Psoas muscle (tissue), 8 donors: ENCODE results near the gene ARPC4. TPM values are rescaled to one million over a fixed set of nuclear protein-coding genes. Genes with fewer than 3 reads are reported as not detected.

Experiments used
- ATAC-seq, 4 donors: fragments of 200-7000 bp; cut with Tn5 transposase; one replicate each; pipeline ENCODE4 v1.9.1; 2020; ENCODE audit warnings: moderate library complexity in 3 of 4, mild to moderate bottlenecking in 2 of 4
- DNase-seq, 2 donors: peaks; one replicate each; pipeline ENCODE4 v3.0.0-alpha.2; 2020
- H3K27ac ChIP-seq: fragments of 200-600 bp; one replicate; pipeline ENCODE4 v1.8.0; 2022
- H3K27me3 ChIP-seq, 3 donors: fragments of 200-600 bp in 1 of 3; one replicate each; pipeline versions ENCODE4 v1.6.1 to v1.8.0; 2013 to 2022; ENCODE audit warnings: low read length in 2 of 3, mild to moderate bottlenecking in 2 of 3, moderate library complexity in 1 of 3; ENCODE audit not compliant: insufficient read depth in 3 of 3
- H3K36me3 ChIP-seq, 2 donors: fragments of 200-600 bp in 1 of 2; one replicate each; pipeline versions ENCODE4 v1.6.1 to v1.8.0; 2013 to 2022; ENCODE audit warnings: low read depth in 1 of 2, mild to moderate bottlenecking in 1 of 2, moderate library complexity in 1 of 2; ENCODE audit not compliant: insufficient read depth in 1 of 2
- H3K4me1 ChIP-seq: fragments of 200-600 bp; one replicate; pipeline ENCODE4 v1.8.0; 2022
- H3K4me3 ChIP-seq: fragments of 200-600 bp; one replicate; pipeline ENCODE4 v1.8.0; 2022; ENCODE audit warnings: mild to moderate bottlenecking
- H3K9me3 ChIP-seq: fragments of 200-600 bp; one replicate; pipeline ENCODE4 v1.8.0; 2022
- WGBS, 3 donors: extraction: QIAGEN DNeasy Blood & Tissue Kit; methylation state at CpG; one replicate each; pipeline versions ENCODE4 v1.1.6 to v1.1.7; 2013; 5-methylcytosine and 5-hydroxymethylcytosine counted together
- intact Hi-C, 2 donors: fragments of 100-400 bp; cut with DNase I; formaldehyde crosslinking; loops; one replicate each; pipeline versions ENCODE4 v1.11.0 to v1.14.2; 2022
- polyA plus RNA-seq, 3 donors: library from polyadenylated mRNA; stranded (reverse); fragments of 200-250 nt; gene quantifications; one replicate each; pipeline ENCODE4 v1.2.3, GENCODE V29; 2013
- total RNA-seq, 4 donors: library from RNA; stranded (reverse); fragmentation: NEBNext Ultra II Directional in 2 of 4; extraction: Animal tissue kit (Norgen Biotek cat#: 25700) in 2 of 4; gene quantifications; one replicate each; pipeline versions ENCODE4 v1.2.1 to v1.2.4, GENCODE V29; 2021 to 2023
- TF ChIP-seq, protein P1 (sequence below): fragments of 200-600 bp; IDR thresholded peaks from one replicate; pipeline ENCODE4 v1.8.0; 2022; ENCODE audit warnings: antibody characterized with exemption
- donor health status: healthy with polysubstance abuse.
- donor health status: DM: no; HTN: no; CAD: no; lungs with moderate emphysema.
- donor health status: Bipolar disorder and iron deficiency.
- donor health status: healthy.
- donor health status: DM: yes; HTN: yes; CAD: no.
- donor health status: DM: no; HTN: no; CAD: no.
- donor health status: DM: no; HTN: no; CAD: no.
- donor health status: DM: yes; HTN: yes; CAD: no.

The ARPC4 gene
- total and polyA plus RNA-seq, 7 donors: 53.9 to 155 (median 89.6) TPM

DNA sequence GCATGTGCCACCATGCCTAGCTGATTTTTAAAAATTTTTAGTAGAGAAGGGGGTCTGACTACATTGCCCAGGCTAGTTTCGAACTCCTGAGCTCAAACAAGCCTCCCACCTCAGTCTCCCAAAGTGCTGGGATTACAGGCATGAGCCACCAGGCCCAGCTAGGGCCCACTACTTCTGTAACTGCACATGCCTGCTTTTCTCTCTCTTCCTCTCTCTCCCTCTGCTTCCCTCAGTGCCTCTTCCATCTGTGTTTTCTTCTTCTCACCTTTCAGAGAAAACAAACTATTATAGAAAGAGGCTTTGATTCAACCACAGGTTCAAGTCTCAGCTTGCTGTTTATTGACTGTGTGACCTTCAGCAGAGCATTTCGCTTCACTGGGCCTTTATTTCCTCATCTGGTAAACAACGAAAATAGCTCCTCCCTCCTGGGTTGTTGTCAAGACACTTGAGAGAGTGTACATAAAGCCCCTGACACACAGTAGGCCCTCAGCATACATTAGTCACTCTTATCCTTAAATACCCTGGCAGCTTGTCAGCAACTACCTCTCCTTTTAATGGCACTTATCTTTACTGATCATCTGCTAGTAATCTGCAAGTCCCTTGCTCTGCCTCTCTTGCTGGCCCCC lies 10.8 kb upstream of the ARPC4 start:
- ATAC-seq: no peak
- no peaks in the 10 kb centered on the region for H3K9me3 ChIP-seq
- H3K27me3 ChIP-seq: no peaks in the 10 kb centered on the region
- H3K27ac ChIP-seq: no peak overlapping the region
- TF ChIP-seq, protein P1, sequence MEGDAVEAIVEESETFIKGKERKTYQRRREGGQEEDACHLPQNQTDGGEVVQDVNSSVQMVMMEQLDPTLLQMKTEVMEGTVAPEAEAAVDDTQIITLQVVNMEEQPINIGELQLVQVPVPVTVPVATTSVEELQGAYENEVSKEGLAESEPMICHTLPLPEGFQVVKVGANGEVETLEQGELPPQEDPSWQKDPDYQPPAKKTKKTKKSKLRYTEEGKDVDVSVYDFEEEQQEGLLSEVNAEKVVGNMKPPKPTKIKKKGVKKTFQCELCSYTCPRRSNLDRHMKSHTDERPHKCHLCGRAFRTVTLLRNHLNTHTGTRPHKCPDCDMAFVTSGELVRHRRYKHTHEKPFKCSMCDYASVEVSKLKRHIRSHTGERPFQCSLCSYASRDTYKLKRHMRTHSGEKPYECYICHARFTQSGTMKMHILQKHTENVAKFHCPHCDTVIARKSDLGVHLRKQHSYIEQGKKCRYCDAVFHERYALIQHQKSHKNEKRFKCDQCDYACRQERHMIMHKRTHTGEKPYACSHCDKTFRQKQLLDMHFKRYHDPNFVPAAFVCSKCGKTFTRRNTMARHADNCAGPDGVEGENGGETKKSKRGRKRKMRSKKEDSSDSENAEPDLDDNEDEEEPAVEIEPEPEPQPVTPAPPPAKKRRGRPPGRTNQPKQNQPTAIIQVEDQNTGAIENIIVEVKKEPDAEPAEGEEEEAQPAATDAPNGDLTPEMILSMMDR: no peak
- WGBS, 3 donors: 79 to 86% (median 86%) methylated on average over 3 of the region's 3 CpGs
- intact Hi-C loops: no loop called here
- H3K4me3 ChIP-seq: no peak overlapping the region
- DNase-seq: no peak
- no peaks in the 10 kb centered on the region for H3K4me1 ChIP-seq
- H3K36me3 ChIP-seq: peaks cover 15 to 77% of the 10 kb centered on the region in 2 donors

- Histone ChIP-seq H3K36me3 (peaks cover 15 to 84% of the 10 kb centered on the region in 2 donors), H3K9me3 (no peaks in the 10 kb centered on the region), H3K27me3 (no peaks in the 10 kb centered on the region), H3K4me3 (no peak overlapping the region), H3K4me1 (no peaks in the 10 kb centered on the region), H3K27ac (no peak overlapping the region)
- TF ChIP-seq, protein P1: no peak
- WGBS, 3 donors: 39 to 67% (median 39%) methylated on average over 3 of the region's 3 CpGs
- DNase-seq (no peak), ATAC-seq (peak in 1 of 4 donors; percentile 63)
- intact Hi-C loops: no loop called here
Measured at GRCh38 chr3:9782770-9783169, 10.1 kb upstream of the ARPC4 start.

DNA sequence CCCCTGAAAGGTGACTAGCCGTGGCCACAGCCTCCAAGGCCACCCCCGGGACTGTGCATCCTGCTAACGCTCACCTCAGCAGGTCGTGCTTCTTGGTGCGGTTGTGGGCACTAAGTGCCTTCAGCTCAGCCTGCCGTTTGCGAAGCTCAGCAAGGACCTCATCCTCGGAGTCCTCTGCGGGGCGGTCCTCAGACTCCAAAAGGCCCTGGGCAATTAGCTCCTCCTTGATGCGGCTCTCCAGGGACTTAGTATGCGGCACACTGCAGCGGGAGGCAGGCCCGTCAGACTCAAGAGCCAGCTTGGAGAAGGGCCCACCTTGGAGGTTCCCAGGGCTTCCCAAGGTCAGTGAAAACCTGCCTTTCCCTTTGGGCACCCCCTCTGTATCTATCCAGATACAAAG lies 8.9 kb upstream of the ARPC4 start:
- no peak overlapping the region for H3K4me3 ChIP-seq
- no peak overlapping the region for H3K27ac ChIP-seq
- no peaks in the 10 kb centered on the region for H3K27me3 ChIP-seq
- TF ChIP-seq, protein P1: no peak
- WGBS, 3 donors: 86 to 90% (median 86%) methylated on average over 14 of the region's 14 CpGs
- no peaks in the 10 kb centered on the region for H3K4me1 ChIP-seq
- intact Hi-C loops: no loop called here
- no peak for ATAC-seq
- no peak for DNase-seq
- H3K9me3 ChIP-seq: no peaks in the 10 kb centered on the region
- peaks cover 15 to 94% of the 10 kb centered on the region in 2 donors for H3K36me3 ChIP-seq

DNA sequence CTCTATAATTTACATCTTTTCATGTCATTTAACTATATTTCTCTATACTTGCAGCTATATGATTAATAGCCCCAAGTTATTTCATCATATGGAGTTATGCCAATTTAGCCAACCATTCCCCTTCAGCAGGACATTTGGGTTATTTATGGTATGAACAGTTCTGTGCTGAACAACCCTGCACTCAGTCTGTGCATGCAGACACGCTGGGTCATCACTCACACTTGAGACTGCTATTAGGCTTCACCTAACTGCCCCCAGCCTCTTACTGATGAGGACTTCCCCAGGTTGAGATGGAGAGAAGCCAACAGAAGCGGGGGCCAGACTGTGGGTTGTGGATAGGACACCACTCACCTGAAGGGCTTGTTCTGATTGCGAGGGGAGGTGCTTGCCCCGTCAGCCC lies 7.9 kb upstream of the ARPC4 start:
- Histone ChIP-seq H3K4me3 (no peak overlapping the region), H3K4me1 (no peaks in the 10 kb centered on the region), H3K27ac (no peak overlapping the region), H3K27me3 (no peaks in the 10 kb centered on the region), H3K36me3 (peaks cover 20 to 99% of the 10 kb centered on the region in 2 donors), H3K9me3 (no peaks in the 10 kb centered on the region)
- ATAC-seq (no peak), DNase-seq (no peak)
- TF ChIP-seq, protein P1: no peak
- 91 to 93% (median 92%) methylated on average over 4 of the region's 4 CpGs for WGBS, 3 donors
- intact Hi-C loops: loop anchor here in 1 of 2 donors (5.0 kb wide), 1 partner anchor 33 kb away; no protein-coding TSS in a partner anchor

DNA sequence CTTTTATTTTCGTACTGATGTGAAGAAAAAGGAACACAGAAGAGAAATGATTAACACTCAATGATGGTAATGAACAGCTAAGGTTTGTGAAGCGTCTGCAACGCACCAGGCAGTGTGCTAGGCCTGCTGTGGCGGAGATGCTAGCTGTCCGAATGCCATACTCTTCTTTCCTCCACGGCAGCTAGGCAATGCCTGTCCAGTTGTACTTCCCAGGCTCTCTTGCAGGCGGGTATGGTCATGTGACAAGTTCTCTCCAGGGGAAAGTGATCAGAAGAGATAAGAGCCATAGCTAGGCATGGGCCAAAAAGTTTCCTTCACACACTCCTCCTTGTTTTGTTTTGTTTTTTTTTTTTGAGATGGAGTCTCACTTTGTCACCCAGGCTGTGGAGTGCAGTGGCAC lies 7.3 kb upstream of the ARPC4 start:
- H3K27ac ChIP-seq: no peak overlapping the region
- DNase-seq (no peak), ATAC-seq (no peak)
- intact Hi-C loops: loop anchor here in 1 of 2 donors (5.0 kb wide), 1 partner anchor 33 kb away; no protein-coding TSS in a partner anchor
- WGBS, 3 donors: 77 to 83% (median 82%) methylated on average over 7 of the region's 7 CpGs
- TF ChIP-seq, protein P1: no peak
- no peaks in the 10 kb centered on the region for H3K4me1 ChIP-seq
- no peaks in the 10 kb centered on the region for H3K9me3 ChIP-seq
- peaks cover 16 to 98% of the 10 kb centered on the region in 2 donors for H3K36me3 ChIP-seq
- no peaks in the 10 kb centered on the region for H3K27me3 ChIP-seq
- no peak overlapping the region for H3K4me3 ChIP-seq
